HG03039 (cell line): ENCODE measurements around the gene STRC.
A peak's percentile ranks its signal among the peaks of the same experiment; 100 is the strongest.
"Not testable (repeated sequence)": the region's sequence is repeated elsewhere in the genome, so short reads cannot be mapped to it uniquely, and the experiment has no call there.

Source experiments
- ATAC-seq: cut with Tn5 transposase; IDR thresholded peaks from one replicate; pipeline ENCODE4 v1.9.1; 2021; ENCODE audit warnings: mild to moderate bottlenecking, moderate library complexity; ENCODE audit not compliant: unreplicated experiment

STRC gene

DNA sequence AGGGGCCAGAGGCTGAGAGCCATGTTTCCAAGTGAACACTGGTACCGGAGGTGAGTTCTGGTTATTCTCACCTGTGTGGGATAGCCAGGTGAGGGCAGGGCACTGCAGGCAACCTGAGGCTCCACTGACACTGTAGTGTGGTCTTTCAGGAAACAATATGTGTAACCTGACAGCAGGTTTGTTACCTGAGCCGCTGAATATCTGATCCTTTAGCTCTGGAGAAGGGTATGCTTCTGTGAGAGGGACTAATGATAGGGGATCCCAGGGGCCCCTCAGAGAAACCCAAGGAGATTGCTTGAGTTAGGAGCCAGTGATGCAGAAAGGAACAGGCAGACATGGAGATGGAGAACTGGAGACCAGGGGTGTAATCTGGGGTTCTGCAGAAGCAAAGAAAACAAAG, at the start of gene STRC:
Gene STRC (minus strand): TSS at position 101 of the 400 bp plus-strand sequence. CDS start 78 bp downstream, at position 23.
- not testable (repeated sequence) for ATAC-seq

GRCh38 chr15:43666177-43666576, 47.6 kb upstream of the STRC start:
- ATAC-seq, result not testable (repeated sequence)

- not testable (repeated sequence) for ATAC-seq
Measured at GRCh38 chr15:43663333-43663732, 44.7 kb upstream of the STRC start.

DNA sequence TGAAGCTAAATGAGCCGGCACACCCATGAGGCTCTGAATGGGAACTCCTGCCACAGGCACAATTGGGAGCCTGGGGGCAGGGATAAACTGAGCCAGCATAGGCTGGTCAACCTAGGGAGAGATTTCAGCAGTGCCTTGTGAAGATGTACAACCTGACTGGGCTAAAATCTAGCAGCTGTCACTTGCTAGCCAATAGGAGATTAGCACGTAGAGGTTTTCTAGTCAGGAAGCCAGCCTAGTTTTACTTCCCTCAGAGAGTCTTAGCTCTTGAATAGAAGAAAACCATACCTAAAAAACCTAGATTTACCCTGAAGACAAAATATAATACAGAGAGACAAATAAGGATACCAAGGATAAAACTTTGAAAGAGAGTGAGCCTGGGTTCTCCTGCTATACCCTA, 43.7 kb upstream of the STRC start:
- not testable (repeated sequence) for ATAC-seq

DNA sequence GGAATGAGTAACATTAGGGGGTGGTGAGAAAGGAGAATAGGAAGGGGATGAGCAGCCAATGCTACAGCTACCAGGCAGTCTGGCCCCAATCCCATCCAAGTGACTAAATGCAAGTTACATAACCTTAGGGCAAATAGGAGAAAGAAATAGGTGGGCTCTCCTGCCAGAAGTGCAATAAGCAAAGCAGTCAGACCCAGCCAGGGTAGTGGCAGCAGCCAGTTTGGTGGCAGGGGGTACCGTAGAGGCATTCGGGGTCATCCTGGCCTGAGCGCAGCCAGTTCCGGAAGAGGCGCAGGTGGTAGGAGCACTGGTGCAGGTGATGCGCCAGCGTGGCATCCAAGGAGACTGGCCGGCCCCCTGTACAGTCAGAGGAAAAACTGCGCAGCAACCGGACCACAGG, 41.1 kb upstream of the STRC start:
- not testable (repeated sequence) for ATAC-seq

DNA sequence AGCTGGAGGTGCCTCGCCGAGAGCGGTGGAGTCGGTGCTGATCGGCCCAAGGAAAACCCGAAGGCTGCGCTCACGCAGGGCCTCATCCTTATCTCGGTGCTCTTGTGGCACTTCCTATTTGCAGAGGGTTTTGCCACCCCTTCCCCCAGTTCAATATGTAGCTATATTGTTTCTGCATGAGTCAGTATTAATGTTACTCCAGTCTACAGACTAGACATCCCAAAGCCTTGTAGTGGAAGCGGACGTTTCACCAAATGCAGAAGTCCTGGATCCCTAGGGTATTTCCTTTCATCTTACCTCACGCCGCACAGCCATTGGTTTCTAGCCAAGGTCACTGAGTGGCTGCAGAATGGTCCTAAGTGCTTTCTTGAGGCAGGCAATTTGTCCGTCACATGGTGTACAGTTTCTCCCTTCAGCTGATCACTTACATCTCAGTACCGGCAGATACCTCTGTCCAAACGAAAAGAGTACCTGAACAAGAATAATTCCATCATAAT, 30.9 kb upstream of the STRC start:
- not testable (repeated sequence) for ATAC-seq

GRCh38 chr15:43648649-43649429, 30.2 kb upstream of the STRC start, which contains the start of gene CATSPER2:
Gene CATSPER2 (minus strand): TSS chr15:43648844. CDS start chr15:43648061, 783 bp downstream.
- ATAC-seq, result no peak

GRCh38 chr15:43638464-43639204, 20.0 kb upstream of the STRC start:
- ATAC-seq, result not testable (repeated sequence)

GRCh38 chr15:43626937-43627336, 8.3 kb upstream of the STRC start:
- ATAC-seq, result not testable (repeated sequence)

- no peak for ATAC-seq
Measured at GRCh38 chr15:43625106-43625505, 6.5 kb upstream of the STRC start.

GRCh38 chr15:43622068-43622799, 3.6 kb upstream of the STRC start:
- not testable (repeated sequence) for ATAC-seq

GRCh38 chr15:43617750-43618149, 850 bp downstream of the STRC start:
- ATAC-seq, result not testable (repeated sequence)

GRCh38 chr15:43602233-43602632, 16.4 kb downstream of the STRC start:
- ATAC-seq, result not testable (repeated sequence)

GRCh38 chr15:43600200-43600599, 18.4 kb downstream of the STRC start:
- not testable (repeated sequence) for ATAC-seq

DNA sequence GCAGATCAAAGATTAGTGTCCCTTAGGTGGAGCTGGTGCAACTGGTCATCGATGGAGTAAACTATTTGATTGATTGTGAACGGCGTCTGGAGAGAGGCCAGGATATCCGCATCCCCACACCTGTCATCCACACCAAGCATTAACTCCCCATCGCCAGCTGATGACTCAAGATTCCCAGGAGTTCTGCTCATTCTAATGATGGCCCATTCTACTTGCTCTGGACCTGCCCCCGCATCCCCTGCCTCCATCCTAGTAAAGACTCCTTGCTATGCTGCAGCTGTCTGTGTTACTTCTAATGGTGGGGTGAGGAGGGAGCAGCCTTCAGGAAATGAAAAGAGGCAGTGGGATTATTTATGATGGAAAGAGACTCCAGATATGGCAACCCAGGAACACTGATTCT, 19.5 kb downstream of the STRC start:
- not testable (repeated sequence) for ATAC-seq

DNA sequence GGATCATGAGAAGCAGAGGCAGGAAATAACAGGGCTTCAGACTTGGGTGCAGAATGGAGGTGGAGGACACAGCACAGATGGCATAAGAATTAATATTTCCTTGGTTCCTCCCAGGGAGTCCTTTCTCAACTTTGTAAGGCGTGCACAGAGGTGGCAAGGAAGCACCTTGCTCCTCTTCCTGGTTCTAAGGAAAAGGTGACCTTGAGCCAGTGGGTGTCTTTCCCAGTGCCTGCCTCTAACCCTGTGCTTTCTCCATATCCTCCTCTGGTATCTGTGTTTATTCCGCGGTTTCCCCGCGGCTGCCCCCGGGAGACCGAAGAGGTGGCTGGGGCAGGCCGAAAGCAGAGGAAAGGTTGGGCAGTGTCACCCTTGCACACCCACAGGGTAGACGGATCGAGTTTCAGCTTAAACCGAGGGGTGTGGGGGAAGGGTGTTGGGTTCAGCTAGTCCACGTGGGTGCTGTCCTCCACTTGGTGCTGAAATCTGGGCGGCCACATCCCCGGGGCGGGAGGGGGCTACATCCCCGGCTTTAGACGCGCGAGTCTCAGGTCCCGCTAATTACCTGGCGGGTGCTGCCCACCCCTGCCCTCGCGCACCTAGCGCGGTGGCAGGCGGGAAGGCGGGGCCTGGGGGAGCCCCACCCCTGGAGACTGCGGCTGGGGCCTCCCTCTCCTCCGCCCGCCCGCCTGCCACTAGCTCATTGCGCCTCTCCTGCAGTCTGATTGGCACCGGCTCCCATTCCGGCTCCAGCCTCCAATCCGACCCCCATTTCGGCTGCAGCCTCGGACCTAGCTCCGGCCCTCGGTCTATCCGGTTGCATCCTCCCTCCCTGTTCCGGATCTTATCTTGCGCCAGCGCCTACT, 25.0 kb downstream of the STRC start, which contains the start of gene CKMT1B:
Gene CKMT1B (plus strand): TSS at position 700 of the 863 bp plus-strand sequence. CDS start 192 bp downstream, outside the sequence.
- ATAC-seq, result not testable (repeated sequence)

DNA sequence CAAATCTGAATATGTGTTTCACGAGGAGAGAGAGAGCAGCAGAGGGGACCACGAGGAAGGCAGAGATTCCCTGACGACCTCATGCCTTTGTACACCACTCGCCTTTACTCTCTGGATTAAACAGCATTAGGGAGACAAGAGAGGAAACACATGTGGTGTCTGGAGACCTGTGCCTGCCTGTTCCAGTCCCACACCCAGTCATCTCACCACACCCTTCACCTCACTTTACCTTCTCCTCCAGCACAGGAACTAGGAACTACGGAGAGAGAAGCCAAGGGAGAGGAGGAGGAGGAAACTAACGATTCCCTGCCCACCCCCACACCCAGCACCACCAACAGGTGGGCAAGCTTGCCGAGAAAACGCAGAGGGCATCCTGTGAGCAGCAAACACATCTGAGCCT, 25.8 kb downstream of the STRC start:
- ATAC-seq, result not testable (repeated sequence)

DNA sequence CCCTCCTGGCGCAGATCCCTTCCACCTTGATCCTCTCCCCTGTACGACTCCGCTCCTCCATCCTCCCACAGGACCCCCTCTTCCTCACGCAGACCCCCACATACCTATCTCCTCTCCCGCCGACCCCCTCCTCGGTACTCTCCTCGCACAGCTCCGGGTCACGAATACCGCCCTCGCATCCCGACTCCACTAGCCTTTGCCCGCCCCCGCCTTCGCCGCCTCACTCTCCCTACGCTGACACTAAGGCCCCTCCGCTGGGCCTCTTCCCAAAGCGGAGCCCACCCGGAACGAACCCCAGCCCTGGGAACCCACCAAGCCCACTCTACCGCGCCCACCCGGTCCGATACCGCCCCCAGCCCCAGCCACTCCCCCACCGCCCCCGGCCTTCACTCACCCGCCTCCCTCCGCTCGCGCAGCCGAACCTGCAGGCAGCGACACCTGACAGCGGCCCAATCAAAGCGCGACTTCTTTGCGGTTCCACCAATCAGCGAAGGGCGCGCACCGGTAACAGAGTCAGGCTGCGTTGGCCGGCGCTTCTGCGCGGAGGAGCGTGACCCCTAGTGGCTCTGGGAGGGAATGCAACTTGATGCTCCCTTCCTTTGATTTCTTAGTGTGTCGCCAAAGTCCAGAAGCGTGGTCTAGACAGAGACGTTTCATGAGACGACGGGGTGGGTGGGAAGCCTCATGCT, 28.7 kb downstream of the STRC start, which contains the start of gene PPIP5K1:
Gene PPIP5K1 (minus strand): TSS at position 431 of the 689 bp plus-strand sequence. CDS start 5,704 bp downstream, outside the sequence.
- ATAC-seq, result peak; percentile 93

DNA sequence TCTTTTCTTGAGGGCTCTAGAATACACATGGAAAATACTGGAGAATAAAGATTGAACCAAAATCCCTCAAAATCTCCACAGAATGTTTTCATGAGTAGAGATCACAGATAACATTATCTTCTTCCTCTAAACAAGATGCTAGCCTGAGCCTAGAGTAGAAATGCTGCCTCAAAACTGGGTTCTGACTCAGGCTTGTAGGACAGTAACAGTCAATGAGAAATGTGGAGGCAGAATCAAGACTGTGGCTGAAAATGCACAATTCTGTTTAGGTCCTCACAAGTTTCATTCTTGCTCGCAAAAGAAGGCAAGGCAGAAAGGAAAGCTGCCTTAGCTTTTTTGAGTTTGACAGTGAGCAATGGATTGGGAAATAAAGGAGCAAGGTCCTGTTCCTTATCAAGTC, 44.0 kb downstream of the STRC start:
- not testable (repeated sequence) for ATAC-seq
